HepG2 (cell line): ENCODE data around the gene SRBD1. TPM values are rescaled to one million over a fixed set of nuclear protein-coding genes. Genes with fewer than 3 reads are reported as not detected.

ENCODE experiments used
- ATAC-seq: fragments of 200-7000 bp; cut with Tn5 transposase; 3 replicates; pipeline ENCODE4 v1.9.1; 2020; ENCODE audit warnings: mild to moderate bottlenecking, moderate library complexity
- BruUV-seq: library from RNA; stranded (reverse); fragments of 400-500 nt; replicated peaks from 2 replicates; lab custom pipeline; 2021; lab: Mats Ljungman, UMichigan
- CTCF ChIA-PET: fragments of 300-600 bp; formaldehyde crosslinking; extraction: SDS; loops from one replicate; lab custom pipeline; 2021; ENCODE audit warnings: low total read pairs, inconsistent platforms, low intra/inter-chr PET ratio; lab: Yijun Ruan, JAX
- POLR2A ChIA-PET: fragments of 350-600 bp; sonication (Branson Sonifier 250); formaldehyde crosslinking; loops from one replicate; lab custom pipeline; 2020; ENCODE audit warnings: antibody characterized with exemption, inconsistent platforms; lab: Yijun Ruan, JAX
- DNase-seq: peaks from one replicate; pipeline ENCODE4 v3.0.0-alpha.2; 2015; ENCODE audit warnings: low spot score
- FAIRE-seq: peaks from 3 replicates; lab custom pipeline; 2011; peaks lifted over from hg19 to GRCh38; lab: Jason Lieb, UNC
- H2AFZ ChIP-seq: one replicate; pipeline ENCODE4 v1.6.1; 2011; ENCODE audit warnings: low read length, inconsistent platforms
- H3K27ac ChIP-seq: fragments of 300-600 bp; 3 replicates; pipeline ENCODE4 v1.8.0; 2011; ENCODE audit warnings: mixed run types, mild to moderate bottlenecking, mixed read lengths, low read length, inconsistent platforms; ENCODE audit not compliant: insufficient read depth; ENCODE audit errors: extremely low read length
- H3K27me3 ChIP-seq, 2 experiments: fragments of 200-600 bp in 1 of 2; 2 replicates in 1 of 2; 3 replicates in 1 of 2; pipeline versions ENCODE4 v1.6.0 to v1.8.0; 2011; ENCODE audit warnings: low read length in 2 of 2, mild to moderate bottlenecking in 2 of 2, moderate library complexity in 2 of 2, inconsistent platforms in 1 of 2; ENCODE audit not compliant: insufficient read depth in 2 of 2, control insufficient read depth in 1 of 2
- H3K36me3 ChIP-seq, 2 experiments: fragments of 200-600 bp in 1 of 2; replicated peaks in 1 of 2; 2 replicates in 1 of 2; 3 replicates in 1 of 2; pipeline versions ENCODE4 v1.5.1 to v1.8.0; 2011; ENCODE audit warnings: low read length in 2 of 2, inconsistent platforms in 1 of 2; ENCODE audit not compliant: insufficient read depth in 2 of 2, control insufficient read depth in 1 of 2
- H3K4me1 ChIP-seq: 2 replicates; pipeline ENCODE4 v1.5.1; 2012; ENCODE audit warnings: low read length, inconsistent platforms; ENCODE audit not compliant: insufficient read depth
- H3K4me2 ChIP-seq: 2 replicates; pipeline ENCODE4 v1.6.0; 2011; ENCODE audit warnings: low read depth, low read length, inconsistent platforms
- H3K4me3 ChIP-seq, 3 experiments: fragments of 200-600 bp in 1 of 3; sonication (generic), shearing (Covaris generic) in 1 of 3; replicated peaks in 1 of 3; 2 replicates each; pipeline ENCODE4 v1.5.1; 2011 to 2016; ENCODE audit warnings: low read length in 3 of 3, inconsistent platforms in 2 of 3, low read depth in 2 of 3, mild to moderate bottlenecking in 2 of 3, control low read depth in 1 of 3, mixed read lengths in 1 of 3; ENCODE audit not compliant: insufficient read depth in 1 of 3
- H3K79me2 ChIP-seq: one replicate; pipeline ENCODE4 v1.6.1; 2011; ENCODE audit warnings: low read length, inconsistent platforms; ENCODE audit not compliant: insufficient read depth
- H3K9ac ChIP-seq: 2 replicates; pipeline ENCODE4 v1.6.0; 2011; ENCODE audit warnings: mild to moderate bottlenecking, low read depth, low read length, inconsistent platforms; ENCODE audit not compliant: insufficient read depth
- H3K9me3 ChIP-seq: 2 replicates; pipeline ENCODE4 v1.5.1; 2012; ENCODE audit warnings: mild to moderate bottlenecking, low read length
- H4K20me1 ChIP-seq: 2 replicates; pipeline ENCODE4 v1.6.0; 2011; ENCODE audit warnings: inconsistent platforms, mild to moderate bottlenecking, low read length, moderate library complexity; ENCODE audit not compliant: insufficient read depth
- HES4 ChIP-seq: sonication (generic); formaldehyde crosslinking; IDR thresholded peaks from 2 replicates; pipeline ENCODE4 v1.9.0; 2021; ENCODE audit warnings: mild to moderate bottlenecking, missing genetic modification reagents, borderline replicate concordance
- IKZF4 ChIP-seq: sonication (generic); formaldehyde crosslinking; IDR thresholded peaks from 2 replicates; pipeline ENCODE4 v1.5.1; 2020; ENCODE audit warnings: borderline replicate concordance, mild to moderate bottlenecking, low read depth, missing genetic modification reagents; ENCODE audit errors: not compliant biosample characterization
- ISL2 ChIP-seq: sonication (generic); formaldehyde crosslinking; IDR thresholded peaks from 2 replicates; pipeline ENCODE4 v1.5.0; 2020; ENCODE audit warnings: missing genetic modification reagents
- NRL ChIP-seq: sonication (generic); formaldehyde crosslinking; IDR thresholded peaks from 2 replicates; pipeline ENCODE4 v1.5.0; 2020; ENCODE audit warnings: missing genetic modification reagents, mild to moderate bottlenecking, moderate library complexity, borderline replicate concordance
- PHF20 ChIP-seq: sonication (generic); formaldehyde crosslinking; IDR thresholded peaks from 2 replicates; pipeline ENCODE4 v1.5.0; 2020; ENCODE audit warnings: mild to moderate bottlenecking, missing genetic modification reagents
- ZFP62 ChIP-seq: sonication (generic); formaldehyde crosslinking; IDR thresholded peaks from 2 replicates; pipeline ENCODE4 v1.4.0; 2020; ENCODE audit warnings: missing genetic modification reagents
- ZNF563 ChIP-seq: sonication (generic); formaldehyde crosslinking; IDR thresholded peaks from 2 replicates; pipeline ENCODE4 v1.8.0; 2022; ENCODE audit warnings: mild to moderate bottlenecking, moderate library complexity, missing genetic modification reagents
- ZNF691 ChIP-seq: sonication (generic); formaldehyde crosslinking; IDR thresholded peaks from 2 replicates; pipeline ENCODE4 v1.4.0; 2020; ENCODE audit warnings: missing genetic modification reagents, low read depth, mild to moderate bottlenecking, borderline replicate concordance
- WGBS: methylation state at CpG from one replicate; pipeline ENCODE4 v1.1.6; 2017; ENCODE audit warnings: low lambda C conversion rate; 5-methylcytosine and 5-hydroxymethylcytosine counted together
- in situ Hi-C: cut with HindIII; loops from 2 replicates; pipeline ENCODE4 v1.10.0; 2017; ENCODE audit warnings: low pct_unique_long_range_greater_than_20kb; ENCODE audit not compliant: extremely low pct_ligation_motif_present
- intact Hi-C: fragments of 100-400 bp; cut with micrococcal nuclease; formaldehyde crosslinking; loops from one replicate; pipeline ENCODE4 v1.10.0; 2022; ENCODE audit not compliant: unreplicated experiment
- polyA plus RNA-seq, 8 experiments: library from polyadenylated mRNA; depleted of rRNA in 3 of 8; stranded (reverse) in 7 of 8; unstranded in 1 of 8; fragments of >200 nt; fragmentation: Illumina TruSeq in 4 of 8; extraction: Trizol in 4 of 8; gene quantifications; 2 replicates each; pipeline versions ENCODE4 v1.2.1 to v1.2.3, GENCODE V29; 2011 to 2016; ENCODE audit warnings: low read depth in 4 of 8, missing spikeins in 1 of 8, mixed read lengths in 1 of 8; ENCODE audit not compliant: insufficient read depth in 1 of 8
- total RNA-seq, 5 experiments: library from RNA; depleted of rRNA; stranded (reverse); fragments of >200 nt; fragmentation: Illumina TruSeq; extraction: Trizol; gene quantifications; 2 replicates each; pipeline ENCODE4 v1.2.3, GENCODE V29; 2016; ENCODE audit warnings: low read depth in 1 of 5

The SRBD1 gene
- total and polyA plus RNA-seq, 2 of the 13 experiments (the other 11 are each of a cell fraction or from before 2014, with no cell fraction given): 3.2 to 23.9 TPM

GRCh38 chr2:45542013-45542412 lies 69.1 kb downstream of the SRBD1 start (continued):
- no peak for TF ChIP-seq ZNF691
- no peak for TF ChIP-seq IKZF4 (CRISPR knock-in tag)
- TF ChIP-seq ZFP62 (CRISPR knock-in tag): no peak
- TF ChIP-seq PHF20 (CRISPR knock-in tag): no peak
- TF ChIP-seq, all 625 proteins: peak for 0

- DNase-seq (no peak), FAIRE-seq (no peak), ATAC-seq (no peak)
- no peaks in the 10 kb centered on the region for H4K20me1 ChIP-seq
- no peak overlapping the region for H3K9ac ChIP-seq
- H3K4me2 ChIP-seq: no peak overlapping the region
- intact Hi-C loops: no loop called here
- no peaks in the 10 kb centered on the region for H3K4me1 ChIP-seq
- ChIA-PET POLR2A (no interaction called here), CTCF (no interaction called here)
- H3K36me3 ChIP-seq: peaks cover 15 to 50% of the 10 kb centered on the region in 2 experiments
- H3K79me2 ChIP-seq: no peaks in the 10 kb centered on the region
- BruUV-seq: no TSS peak
- in situ Hi-C loops: no loop called here
- no peaks in the 10 kb centered on the region for H3K27me3 ChIP-seq
- 77% methylated on average over 2 of the region's 2 CpGs for WGBS
- H3K4me3 ChIP-seq: no peak overlapping the region
- H3K27ac ChIP-seq: no peak overlapping the region
- peaks cover 5% of the 10 kb centered on the region; the same call in 1 of the 2 replicates for H3K9me3 ChIP-seq
- H2AFZ ChIP-seq: no peak overlapping the region
- TF ChIP-seq HES4 (0 out of 2 replicates have a peak, but pooled peaks have one; percentile 4), ISL2 (no peak), ZNF563 (no peak), NRL (CRISPR knock-in tag) (0 out of 2 replicates have a peak, but pooled peaks have one; percentile 10)
- TF ChIP-seq, all 625 proteins: peak for 2
Measured at GRCh38 chr2:45541450-45541849, 69.6 kb downstream of the SRBD1 start.
